HG03060 (cell line): ENCODE data around the gene CDRT4.

Experiments used
- ATAC-seq: cut with Tn5 transposase; IDR thresholded peaks from one replicate; pipeline ENCODE4 v1.9.1; 2021; ENCODE audit warnings: low read depth, moderate number of reproducible peaks; ENCODE audit not compliant: unreplicated experiment

The CDRT4 gene

GRCh38 chr17:15399443-15399842, 68.0 kb downstream of the CDRT4 start:
- ATAC-seq = no peak

DNA sequence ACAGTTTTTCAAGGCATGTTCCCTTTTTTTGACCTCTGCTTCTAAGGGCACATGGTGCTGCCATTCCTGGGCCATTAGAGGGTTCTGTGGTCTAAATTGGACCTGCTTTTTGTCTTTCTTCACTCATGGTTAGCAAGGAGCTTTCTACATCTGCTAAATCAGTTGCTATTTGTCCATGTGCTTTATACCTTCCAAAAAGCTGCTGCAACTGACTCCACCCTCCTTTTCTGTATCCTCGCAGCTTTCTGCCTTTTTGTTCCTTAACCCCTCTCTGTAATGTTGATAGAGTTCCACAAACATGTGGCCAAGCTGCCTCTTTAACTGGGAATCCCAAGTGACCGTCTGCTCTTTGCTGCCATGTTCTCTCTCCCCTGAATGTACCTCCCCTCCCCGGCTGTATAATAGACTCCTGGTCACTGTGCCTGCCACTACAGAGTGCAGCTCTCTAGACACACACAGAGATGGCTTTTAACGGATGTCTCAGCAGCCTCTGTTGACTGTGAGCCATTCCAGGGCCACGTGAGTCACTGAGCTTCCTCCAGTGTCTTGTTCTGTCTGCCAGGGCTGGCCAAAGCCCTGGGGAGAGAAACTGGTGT, 68.6 kb downstream of the CDRT4 start:
- ATAC-seq = no peak

DNA sequence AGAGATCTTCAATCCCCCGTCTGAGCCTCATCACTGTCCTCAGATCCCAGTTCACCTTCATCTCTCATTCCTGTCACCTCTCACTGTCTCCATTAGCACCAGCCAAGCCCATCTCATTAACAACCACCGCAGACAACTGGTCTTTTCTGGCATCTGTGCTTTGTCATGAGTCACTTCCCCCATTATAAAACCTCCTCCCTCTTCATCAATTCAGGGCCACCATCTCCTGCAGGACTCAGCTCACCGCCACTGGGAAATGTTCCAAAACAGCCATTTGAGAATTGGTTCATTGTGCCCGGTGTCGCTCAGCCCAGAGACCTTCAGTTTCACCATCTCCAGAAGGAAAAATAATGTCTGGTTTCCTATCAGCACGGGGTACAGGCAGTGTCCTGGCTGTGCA, 69.1 kb downstream of the CDRT4 start:
- no peak for ATAC-seq

- ATAC-seq = no peak
Measured at GRCh38 chr17:15397620-15398019, 69.8 kb downstream of the CDRT4 start.

GRCh38 chr17:15395091-15395490, 72.3 kb downstream of the CDRT4 start:
- no peak for ATAC-seq

- ATAC-seq = no peak
Measured at GRCh38 chr17:15393414-15393813, 74.0 kb downstream of the CDRT4 start.

DNA sequence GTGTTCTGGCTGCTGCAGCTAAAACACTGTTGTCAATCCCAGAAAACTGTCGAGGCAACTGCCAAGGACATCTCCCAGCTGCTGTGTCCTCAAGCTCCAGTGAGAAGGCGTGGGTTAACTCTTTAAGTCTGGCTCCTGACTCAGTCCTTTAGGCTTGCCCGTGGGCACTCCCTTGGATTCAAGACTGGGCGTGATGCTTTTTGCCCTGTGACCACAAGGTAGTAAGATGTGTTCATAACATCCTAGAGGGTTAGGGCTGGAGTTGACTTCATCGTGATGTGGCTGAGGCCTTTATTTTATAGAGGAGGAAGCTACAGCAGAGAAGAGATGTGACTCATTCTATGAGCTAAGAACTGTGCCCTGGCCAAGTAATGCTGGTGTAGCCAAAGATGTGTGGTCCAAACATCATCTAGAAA, 75.1 kb downstream of the CDRT4 start:
- ATAC-seq = no peak

- no peak for ATAC-seq
Measured at GRCh38 chr17:15388356-15389041, 78.9 kb downstream of the CDRT4 start.

GRCh38 chr17:15386083-15386482, 81.3 kb downstream of the CDRT4 start:
- ATAC-seq = no peak
